HUDEP-2 (cell line): ENCODE data around the gene TESK2.
A peak's percentile ranks its signal among the peaks of the same experiment; 100 is the strongest.

Experiments used
- DNase-seq, 76 experiments: peaks; one replicate each; lab custom pipeline; 2025; ENCODE audit not compliant: unreplicated experiment in 76 of 76; lab: John Stamatoyannopoulos, UW

TESK2 gene

DNA sequence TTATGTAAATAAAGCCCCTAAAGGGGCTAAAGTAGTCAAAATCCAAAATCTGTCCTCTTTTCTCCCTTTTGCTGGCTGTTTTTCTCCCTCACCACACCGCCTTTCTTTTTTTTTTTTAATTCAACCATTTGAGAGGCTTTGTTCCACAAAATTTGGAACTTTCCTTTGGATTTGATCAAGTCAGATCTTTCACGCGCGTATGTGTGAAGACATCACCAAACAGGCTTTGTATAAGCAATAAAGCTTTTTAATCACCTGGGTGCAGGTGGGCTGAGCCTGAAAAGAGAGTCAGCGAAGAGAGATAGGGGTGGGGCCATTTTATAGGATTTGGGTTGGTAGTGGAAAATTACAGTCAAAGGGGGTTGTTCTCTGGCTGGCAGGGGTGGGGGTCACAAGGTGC is 169.5 kb downstream of the TESK2 start:
- no peak for DNase-seq

DNA sequence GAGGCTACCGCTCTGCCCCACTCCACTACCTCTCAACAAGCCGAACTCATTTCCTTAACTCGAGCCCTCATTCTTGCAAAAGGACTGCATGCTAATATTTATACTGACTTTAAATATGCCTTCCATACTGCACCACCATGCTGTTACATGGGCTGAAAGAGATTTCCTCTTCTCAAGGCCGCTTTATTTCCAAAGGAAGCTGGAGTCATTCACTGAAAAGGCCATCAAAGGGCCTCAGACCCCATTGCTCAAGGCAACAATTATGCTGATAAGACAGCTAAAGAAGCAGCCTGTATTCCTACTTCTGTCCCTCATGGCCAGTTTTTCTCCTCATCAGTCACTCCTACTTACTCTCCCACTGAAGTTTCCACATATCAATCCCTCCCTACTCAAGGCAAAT is 171.2 kb downstream of the TESK2 start:
- no peak for DNase-seq

DNA sequence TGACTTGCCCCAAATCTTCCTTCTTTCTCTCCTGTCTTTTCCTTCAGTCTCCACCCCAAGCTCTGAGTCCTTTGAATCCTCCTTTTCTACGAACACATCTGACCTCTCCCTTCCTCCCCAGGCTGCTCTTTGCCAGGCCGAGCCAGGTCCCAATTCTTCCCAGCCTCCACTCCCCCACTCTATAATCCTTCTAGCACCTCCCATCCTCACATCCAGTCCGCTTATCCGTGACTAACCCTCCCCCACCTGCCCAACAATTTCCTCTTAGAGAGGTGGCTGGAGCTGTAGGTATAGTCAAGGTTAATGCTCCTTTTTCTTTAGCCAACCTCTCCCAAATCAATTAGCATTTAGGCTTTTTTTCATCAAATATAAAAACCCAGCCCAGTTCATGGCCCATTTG is 173.8 kb downstream of the TESK2 start:
- no peak for DNase-seq

DNA sequence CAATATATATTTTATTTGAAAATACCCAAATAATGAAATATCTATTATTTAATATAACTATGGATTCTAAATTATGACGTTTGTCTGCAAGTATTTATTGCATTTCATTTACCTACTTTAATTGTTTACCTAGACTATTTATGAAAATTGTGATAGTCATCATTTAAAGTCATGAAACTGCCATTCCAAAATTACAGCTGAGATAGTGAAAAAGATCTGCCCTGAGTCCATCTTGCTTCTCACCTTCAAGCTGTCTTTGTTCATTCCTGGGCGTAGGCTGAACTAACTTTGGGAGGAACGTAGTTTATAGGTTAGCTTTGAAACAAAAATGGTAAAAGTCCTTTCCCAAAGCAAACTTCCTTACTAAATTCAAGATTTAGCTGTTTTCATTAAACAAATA is 176.7 kb downstream of the TESK2 start:
- no peak for DNase-seq

DNA sequence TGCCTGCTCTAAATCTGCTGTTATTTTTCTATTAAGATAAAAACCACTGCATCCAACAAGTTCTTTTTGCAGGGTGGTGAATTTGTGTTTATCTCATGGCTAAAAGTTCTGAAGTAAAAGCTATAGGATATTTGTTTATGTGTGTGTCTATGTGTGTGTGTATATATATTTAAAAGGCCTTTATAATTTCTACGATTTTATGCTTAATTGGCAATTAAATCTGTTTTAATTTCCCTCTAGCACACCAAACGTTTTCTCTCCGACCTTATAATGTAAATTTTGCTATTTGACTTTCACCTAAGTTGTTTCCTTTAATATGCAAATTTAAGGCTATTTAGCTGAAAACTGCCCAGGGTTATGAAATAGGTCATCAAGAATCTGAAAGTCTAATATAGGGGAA is 184.1 kb downstream of the TESK2 start:
- no peak for DNase-seq

DNA sequence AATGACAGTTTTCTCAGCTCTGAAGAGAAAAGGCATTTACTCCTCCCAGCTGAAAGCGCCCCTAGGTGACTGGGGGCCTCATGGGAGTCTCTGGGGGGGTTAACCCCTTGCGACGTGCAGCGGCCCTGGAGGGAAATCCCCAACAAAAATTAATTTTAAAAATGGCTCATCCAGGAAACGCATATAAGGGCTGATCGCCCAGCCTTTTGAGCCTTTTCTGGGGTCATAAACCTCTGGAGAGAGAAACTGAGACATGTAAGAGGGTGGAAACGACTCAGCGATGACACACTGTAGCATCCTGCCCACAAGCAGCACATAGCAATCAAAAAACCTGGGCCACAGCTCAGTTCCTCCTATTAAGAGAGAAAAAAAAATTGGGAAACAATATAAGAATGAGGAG is 184.6 kb downstream of the TESK2 start:
- no peak for DNase-seq

DNA sequence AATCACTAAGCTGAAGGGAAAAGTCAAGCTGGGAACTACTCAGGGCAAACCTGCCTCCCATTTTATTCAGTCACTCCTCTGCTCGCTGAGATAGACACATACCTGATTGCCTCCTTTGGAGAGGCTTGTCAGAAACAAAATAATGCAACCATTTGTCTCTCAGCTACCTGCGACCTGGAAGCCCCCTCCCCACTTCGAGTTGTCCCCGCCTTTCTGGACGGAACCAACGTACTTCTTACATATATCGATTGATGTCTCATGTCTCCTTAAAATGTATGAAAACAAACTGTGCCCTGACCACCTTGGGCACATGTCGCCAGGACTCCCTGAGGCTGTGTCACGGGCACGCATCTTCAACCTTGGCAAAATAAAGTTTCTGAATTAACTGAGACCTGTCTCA is 185.7 kb downstream of the TESK2 start:
- DNase-seq = no peak

DNA sequence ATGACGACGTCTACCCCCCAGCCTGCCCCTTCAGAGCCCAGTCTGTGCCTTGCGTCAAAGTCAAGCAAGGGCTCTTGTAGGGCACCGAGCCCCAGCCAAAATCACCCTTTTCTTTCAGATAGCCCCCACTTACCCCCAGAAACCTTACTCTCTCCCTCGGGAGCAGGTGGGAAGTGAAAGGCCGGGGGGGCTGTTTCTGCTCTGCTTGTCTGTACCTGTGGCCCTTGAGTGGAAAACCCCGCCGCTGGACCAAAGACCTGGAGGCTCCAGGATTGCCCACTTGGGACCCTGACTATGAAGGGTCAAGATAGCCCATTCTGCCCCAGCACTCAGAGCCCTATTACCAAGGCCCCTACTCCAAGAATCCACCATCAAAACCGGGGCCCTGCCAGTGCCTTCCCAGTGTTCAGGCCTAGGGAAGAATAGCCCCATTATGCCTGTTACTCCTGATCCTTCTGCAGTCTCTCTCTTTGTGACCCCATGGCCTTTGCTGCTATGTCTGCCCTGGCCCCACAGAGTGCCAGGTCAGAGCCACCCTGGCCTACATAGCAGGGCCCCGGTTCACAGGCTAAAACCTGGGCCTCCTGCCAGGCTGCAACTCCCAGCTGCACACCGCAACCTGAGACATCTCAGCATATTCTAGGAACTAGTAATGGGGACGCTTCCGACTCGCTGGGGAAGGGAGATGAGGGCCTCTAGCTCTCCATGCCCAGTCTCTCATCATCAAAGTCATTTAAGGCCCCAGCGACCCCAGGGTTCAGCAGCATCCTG is 186.5 kb downstream of the TESK2 start:
- peak in 29 of 76 experiments; percentile 2 to 43 (median 21) for DNase-seq

DNA sequence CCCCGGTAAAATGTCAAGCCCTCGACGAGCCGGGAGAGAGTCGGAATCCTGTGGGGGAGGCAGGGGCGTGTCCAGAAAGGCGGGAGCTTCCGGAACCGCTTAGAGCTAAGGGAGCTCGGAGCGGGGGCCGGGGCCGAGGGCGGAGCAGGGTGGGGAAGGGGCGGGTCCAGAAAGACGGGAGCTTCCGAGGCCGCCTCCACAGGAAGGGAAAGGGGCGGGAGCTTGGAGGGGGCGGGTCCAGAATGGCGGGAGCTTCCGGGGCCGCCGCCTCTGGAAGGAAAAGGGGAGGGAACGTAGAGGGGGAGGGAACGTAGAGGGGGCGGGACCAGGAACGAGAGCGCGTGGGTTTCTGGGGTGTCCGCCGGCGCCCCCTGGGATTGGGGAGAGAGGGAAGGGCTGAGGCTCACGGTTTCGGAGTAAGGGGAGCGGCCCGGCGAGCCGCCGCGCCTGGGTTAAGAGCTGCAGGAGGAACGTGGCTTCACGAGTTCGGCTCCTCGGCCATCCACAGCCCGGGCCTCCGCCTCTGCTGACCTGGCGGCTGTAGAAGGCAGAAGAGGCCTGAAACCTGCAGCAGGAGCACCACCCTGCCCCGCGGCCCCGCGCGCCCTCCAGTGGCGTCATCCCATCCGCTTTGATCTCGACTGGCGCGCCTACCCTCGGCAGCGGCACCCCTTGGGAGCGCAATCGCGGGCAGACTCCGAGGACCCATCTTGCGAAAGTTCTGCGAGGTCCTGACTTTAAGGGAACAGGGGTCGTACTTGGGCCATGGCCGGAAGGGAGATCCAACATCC is 187.2 kb downstream of the TESK2 start:
- DNase-seq = peak; percentile 60 to 99 (median 97)

DNA sequence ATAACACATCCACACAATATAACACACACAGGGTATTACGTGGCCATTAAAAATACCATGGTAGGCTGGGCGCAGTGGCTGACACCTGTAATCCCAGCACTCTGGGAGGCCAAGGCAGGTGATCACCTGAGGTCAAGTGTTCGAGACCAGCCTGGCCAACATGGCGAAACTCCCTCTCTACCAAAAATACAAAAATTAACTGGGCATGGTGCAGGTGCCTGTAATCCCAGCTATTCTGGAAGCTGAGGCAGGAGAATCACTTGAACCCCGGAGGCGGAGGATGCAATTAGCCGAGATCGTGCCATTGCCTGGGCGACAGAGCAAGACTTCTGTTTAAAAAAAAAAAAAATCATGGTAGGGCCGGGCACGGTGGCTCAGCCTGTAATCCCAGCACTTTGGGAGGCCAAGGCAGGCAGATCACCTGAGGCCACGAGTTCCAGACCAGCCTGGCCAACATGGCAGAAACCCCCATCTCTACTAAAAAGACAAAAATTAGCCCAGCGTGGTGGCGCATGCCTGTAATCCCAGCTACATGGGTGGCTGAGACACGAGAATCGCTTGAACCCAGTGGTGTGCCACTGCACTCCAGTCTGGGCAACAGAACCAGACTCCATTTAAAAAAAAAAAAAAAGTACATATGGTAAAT is 188.3 kb downstream of the TESK2 start:
- DNase-seq = no peak

DNA sequence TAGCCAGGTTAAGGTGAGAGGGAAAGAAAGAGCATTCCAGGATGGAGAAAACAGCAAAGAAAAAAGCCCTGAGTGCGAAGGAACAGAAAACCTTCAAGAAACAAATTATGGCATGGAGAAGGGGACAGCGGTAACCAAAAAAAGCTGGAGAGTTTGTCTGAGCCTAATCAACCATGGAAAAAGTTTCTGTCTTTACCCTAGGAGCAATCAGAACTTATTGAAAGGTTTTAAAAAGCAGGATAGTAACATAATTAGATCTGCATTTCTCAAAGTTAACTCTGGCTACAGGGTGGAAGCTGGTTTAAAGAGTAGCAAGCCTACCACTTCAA is 190.3 kb downstream of the TESK2 start:
- no peak for DNase-seq

DNA sequence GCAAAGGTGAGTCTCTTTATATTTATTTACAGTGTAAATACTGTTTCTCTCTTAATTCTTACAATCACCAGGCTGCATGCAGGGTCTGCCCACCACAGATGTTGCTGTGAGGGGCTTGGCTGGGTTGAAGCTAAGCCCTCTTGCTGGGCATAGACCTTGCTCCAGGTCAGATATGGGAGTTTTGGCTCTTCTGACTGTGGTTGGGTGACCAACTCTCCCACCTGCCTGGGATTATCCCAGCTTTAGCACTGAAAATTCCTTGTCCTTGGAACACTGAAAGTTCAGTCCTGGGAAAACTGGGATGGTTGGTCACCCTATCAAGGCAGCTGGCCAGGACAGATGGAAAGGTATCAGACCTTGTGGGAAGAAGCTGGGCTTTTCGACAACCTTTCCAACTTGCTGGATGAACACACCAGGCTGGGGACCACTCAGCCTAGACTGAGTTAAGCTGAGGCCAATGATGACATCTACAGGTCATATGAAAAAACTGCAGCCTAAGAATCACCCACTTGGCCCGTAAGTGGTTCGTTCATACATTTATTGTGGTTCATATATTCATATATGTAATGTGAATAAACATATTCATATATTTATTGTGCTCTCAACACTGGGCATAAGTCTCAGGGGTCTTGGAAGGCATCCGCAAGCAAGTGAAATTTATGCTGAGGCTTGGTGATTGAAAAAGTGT is 190.8 kb downstream of the TESK2 start:
- peak in 37 of 76 experiments; percentile 1 to 58 (median 30) for DNase-seq

DNA sequence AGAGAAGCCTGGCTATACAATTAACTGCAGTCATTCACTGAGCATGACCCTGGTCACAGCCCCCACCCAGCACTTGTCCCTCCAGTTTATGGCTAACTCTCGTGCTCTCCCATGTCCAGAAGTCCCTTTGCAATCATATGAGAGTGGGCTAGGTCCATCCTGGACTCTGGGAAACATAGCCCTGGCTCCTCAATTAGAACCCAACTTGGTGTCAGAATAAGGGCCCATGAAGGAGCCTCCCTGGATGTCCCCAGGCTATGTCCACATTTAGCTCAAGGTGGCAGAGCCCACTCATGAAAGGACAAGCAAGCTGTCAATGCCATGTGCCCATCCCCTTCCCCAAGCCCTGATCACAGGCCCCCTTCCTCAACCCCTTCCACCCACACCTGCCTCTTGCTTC is 191.7 kb downstream of the TESK2 start:
- DNase-seq = no peak

DNA sequence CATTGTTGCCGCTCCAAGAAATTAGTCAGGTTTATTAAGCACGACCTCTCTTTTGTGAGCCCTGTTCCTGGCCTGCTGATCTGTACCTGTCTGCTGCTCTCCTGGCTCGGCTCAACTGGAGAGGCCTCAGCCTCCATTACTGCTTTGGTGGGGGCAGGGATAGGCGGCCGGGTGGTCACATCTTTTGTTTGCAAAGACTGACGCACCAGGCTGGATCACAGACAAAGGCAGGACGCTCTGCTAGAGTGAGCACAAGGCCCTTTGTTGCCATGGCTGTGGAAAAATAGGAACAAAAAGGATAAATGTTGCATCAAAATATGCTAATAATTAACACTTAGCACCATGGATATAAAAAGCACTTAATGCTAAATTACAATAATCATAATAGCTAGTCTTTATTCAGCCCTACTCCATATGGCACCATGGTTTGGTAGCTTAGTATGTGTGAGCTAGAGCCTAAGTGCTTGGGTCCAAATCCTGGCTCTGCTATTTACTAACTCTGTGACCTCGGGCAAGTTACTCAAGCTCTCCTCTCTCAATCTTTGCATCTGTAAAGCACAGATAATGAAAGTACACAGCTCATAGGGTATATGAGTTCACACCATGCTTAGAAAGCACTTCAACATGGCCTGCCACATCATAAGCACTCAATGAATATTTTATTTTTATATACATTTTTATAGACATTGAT is 193.2 kb downstream of the TESK2 start:
- peak in 2 of 76 experiments; percentile 9 to 16 for DNase-seq
